HG03432 (cell line): ENCODE data around the gene SRGN.

Experiments used
- ATAC-seq: cut with Tn5 transposase; IDR thresholded peaks from one replicate; pipeline ENCODE4 v1.9.1; 2021; ENCODE audit warnings: mild to moderate bottlenecking, moderate library complexity; ENCODE audit not compliant: unreplicated experiment

Gene SRGN

DNA sequence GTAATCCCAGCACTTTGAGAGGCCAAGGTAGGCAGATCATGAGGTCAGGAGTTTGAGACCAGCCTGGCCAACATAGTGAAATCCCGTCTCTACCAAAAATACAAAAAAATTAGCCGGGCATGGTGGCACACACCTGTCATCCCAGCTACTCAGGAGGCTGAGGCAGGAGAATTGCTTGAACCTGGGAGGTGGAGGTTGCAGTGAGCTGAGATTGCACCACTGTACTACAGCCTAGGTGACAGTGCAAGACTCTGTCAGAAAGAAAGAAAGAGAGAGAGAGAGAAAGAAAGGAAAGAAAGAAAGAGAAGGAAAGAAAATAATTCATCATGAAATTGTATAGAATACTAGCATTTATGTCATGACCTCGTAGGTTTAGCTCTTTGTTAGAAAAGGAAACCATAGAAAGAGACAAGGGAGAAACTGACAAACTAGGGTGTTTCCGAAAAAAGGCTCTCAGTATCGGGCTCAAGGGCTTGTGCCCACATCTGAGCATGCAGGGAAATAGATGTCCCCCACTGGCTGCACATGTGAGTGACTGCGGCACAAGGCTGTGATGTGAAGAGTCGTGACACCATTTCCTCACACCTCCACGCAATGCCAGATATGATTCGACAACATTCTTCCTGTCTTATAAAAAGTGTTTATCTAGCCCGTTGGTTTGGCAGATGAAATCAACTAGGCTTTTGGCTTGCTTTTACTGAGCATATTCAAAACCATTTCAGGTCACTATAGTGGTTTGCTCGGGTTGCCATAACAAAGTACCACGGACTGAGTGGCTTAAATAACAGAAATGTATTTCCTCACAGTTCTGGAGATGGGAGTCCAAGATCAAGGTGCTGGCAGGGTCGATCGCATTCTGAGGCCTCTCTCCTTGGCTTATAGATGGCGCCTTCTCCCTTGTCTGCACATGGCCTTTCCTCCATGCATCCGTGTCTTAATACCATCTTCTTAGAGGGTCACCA lies 2.0 kb downstream of the SRGN start:
- peak; percentile 47 for ATAC-seq

DNA sequence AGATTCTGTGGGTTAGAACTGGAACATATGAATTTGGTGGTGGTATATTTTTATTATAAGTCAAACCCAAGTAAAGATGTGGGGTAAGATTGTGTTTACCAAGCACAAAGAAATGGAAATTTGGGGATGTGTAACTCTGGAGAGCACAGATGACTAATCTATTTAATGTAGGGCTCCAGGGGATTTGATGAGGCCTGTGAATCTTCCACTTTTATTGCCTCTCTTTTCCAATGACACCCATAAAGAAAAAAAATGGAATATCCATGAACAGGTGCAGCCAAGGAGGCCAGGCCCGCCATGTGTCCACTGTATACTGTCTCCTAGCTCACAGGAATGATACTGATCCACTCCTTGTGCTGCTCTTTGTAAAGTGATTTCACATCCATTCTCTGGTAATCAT lies 2.8 kb downstream of the SRGN start:
- ATAC-seq, result no peak

DNA sequence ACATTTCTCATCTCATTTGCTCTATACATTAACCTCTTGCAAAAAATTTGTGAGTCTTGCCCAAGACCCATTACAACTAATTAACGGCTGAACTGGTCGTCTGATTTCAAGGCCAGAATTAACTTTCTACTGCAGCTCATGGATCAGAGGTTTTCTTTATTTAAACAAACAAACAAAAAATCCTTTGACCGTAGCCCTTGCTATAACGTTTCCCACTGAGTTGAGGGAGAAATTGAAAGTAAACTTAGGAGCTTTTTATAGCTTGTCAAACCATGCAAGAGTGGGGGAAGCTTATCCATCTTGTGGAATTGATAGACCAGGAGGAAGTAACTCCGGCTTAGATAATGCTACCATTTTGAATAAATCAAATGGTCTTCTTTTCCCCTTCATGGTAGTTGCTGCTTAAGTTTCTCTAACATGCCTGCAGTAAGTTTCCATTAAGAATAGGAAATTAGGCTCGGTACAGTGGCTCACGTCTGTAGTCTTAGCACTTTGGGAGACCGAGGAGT lies 3.3 kb downstream of the SRGN start:
- ATAC-seq, result no peak

DNA sequence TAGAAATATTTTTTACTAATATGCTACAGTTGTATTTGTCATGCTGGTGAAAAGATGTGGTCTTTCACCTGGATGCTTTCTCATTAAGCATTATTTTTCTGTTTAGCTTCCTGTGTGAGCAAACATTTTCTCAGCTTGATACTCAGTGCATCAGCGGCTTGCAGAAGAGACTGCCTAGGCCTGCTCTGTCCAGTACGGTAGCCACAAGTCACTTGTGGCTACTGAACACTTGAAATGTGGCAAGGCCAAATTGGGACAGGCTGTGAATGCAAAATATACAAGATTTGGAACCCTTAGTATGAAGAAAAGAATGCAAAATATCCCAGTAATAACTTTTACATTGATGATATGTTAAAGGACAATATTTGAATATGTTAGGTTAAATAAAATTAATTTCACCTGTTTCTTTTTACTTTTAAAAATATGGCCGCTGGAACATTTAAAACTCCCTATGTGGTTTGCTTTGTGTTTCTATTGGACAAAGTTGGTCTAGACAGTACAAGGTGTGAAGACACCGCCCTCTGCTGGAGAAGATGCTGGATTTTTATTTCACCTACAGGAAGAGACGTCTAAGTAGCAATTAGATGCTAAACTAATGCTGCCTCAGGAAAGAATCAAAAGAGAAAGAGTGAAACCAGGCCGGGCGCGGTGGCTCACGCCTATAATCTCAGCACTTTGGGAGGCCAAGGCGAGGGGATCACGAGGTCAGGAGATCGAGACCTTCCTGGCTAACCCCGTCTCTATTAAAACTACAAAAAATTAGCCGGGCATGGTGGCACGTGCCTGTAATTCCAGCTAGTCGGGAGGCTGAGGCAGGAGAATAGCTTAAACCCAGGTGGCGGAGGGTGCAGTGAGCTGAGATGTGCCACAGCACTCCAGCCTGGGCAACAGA lies 5.3 kb downstream of the SRGN start:
- ATAC-seq, result peak; percentile 38

DNA sequence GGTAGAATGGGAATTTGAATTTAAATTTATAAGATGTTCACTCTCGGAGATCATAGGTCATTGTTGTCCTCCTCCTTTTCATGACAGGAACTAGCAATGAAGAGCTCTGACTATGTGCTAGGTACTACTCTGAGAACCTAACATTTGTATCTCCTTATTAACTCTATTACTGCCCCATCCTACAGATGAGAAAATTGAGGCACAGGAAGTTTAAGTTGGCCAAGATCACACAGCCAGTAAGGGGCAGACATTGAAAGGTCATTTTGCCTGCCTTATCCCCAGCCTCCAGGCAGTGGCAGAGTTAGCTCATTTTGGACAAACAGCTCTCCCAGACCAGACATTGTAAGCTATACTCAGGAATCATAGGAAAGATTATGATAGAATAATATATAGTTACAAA lies 6.0 kb downstream of the SRGN start:
- ATAC-seq, result no peak

DNA sequence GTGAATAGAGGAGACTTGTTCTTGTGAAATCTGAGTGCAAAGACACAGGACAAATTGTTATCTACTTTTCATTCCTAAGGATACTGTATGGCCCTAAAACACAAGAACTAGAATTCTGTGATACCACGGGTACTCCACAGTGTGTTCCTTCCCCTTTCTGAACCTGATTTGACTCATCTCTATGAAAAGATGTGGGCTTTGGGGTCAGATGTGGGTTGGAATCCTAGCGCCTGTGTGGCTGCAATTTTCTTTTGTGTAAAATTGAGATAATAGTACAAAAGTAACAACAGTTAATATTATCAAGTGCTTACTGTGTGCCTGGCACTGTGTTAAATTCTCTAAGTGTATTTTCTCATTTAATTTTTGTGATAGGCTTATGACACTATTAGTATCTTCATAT lies 8.1 kb downstream of the SRGN start:
- ATAC-seq, result peak; percentile 53

DNA sequence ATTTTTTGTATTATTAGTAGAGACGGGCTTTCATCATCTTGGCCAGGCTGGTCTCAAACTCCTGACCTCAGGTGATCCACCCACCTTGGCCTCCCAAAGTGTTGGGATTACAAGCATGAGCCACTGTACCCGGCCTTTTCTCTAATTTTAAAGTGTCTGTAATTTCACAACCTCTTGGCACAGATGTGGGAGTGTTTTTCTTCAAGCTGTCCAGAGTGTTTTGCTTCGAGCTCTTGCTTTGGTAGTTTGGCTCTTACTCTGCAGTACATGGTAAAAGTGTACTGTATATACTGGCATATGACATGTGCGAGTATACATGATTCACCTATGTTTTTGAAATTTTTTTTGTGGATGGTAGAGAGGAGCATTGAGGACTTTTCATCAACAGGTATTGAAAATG lies 9.8 kb downstream of the SRGN start:
- no peak for ATAC-seq

DNA sequence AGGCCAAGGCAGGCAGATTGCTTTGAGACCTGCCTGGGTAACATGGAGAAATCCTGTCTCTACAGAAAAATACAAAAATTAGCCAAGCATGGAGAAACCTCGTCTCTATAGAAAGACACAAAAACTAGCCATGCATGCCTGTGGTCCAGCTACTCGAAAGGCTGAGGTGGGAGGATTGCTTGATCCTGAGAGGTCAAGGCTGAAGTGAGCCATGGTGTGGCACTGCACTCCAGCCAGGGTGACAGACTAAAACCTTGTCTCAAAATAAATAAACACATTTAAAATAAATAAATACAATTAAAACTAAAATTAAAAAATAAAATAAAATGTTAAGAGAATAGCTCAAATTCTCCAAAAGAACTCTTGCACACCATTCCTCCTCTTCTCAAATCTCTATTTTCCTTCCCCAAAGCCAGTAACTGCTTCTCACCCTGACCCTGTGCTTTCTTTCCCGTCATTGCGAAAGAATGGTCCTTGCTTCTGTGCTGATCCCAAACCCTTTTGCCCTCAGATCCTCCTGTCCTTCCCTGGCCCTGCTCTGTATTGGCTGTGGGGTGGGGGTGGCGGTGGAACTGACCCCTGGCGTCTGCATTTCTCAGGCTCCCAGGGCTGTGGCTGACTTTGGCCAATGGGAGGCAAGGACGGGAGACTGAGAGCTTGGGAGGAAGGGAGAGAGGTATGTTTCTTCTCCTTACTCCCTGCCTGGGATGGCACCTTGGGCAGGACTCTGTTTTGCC lies 12.4 kb downstream of the SRGN start:
- no peak for ATAC-seq

DNA sequence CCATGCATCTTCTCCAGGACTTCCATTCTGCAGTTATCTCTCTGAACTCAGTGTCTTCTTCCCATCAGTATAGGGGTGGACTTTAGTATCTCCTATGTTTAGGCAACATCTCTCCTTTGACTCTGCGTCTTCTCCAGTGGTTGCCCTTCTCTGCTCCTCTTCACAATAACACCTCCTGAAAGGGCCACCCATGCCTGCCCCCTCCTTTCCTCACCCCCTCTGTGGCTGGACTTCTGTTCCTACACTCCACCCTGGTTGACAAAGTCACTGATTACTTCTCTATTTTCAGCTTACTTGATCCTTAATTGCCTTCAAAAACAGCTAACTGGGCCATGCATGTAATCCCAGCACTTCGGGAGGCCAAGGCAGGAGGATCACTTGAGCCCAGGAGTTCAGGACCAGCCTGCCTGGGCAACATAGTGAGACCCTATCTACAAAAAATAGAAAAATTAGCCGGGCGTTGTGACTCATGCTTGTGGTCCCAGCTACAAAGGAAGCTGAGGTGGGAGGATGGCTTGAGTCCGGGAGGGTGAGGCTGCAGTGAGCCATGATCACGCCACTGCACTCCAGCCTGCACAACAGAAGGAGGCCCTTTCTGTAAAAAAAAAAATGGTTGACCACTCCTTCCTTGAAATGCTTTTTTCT lies 13.7 kb downstream of the SRGN start:
- no peak for ATAC-seq

DNA sequence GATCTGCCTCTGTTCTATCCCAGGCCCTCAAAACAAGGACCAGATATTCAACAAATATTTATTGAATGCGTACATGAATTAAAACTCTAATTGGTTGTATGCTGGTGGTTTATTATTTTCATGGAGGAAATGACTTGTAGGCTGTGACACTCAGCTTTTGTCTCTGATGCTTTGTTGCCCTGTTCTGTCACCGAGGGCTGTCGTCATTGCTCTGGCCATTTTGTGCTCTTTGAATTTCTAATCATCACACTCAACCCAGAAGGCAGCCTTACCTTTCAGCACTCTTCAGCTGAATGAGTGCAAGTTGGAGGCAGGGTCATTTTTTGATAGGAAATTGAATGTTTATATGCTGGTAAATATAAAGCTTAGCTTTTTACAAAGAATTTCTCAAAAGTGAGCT lies 14.5 kb downstream of the SRGN start:
- no peak for ATAC-seq

DNA sequence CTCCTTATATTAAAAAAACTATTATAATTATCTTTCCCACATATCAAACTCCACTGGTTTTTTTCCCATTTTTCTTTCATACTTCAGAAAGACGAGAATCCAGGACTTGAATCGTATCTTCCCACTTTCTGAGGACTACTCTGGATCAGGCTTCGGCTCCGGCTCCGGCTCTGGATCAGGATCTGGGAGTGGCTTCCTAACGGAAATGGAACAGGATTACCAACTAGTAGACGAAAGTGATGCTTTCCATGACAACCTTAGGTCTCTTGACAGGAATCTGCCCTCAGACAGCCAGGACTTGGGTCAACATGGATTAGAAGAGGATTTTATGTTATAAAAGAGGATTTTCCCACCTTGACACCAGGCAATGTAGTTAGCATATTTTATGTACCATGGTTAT lies 15.9 kb downstream of the SRGN start:
- no peak for ATAC-seq

DNA sequence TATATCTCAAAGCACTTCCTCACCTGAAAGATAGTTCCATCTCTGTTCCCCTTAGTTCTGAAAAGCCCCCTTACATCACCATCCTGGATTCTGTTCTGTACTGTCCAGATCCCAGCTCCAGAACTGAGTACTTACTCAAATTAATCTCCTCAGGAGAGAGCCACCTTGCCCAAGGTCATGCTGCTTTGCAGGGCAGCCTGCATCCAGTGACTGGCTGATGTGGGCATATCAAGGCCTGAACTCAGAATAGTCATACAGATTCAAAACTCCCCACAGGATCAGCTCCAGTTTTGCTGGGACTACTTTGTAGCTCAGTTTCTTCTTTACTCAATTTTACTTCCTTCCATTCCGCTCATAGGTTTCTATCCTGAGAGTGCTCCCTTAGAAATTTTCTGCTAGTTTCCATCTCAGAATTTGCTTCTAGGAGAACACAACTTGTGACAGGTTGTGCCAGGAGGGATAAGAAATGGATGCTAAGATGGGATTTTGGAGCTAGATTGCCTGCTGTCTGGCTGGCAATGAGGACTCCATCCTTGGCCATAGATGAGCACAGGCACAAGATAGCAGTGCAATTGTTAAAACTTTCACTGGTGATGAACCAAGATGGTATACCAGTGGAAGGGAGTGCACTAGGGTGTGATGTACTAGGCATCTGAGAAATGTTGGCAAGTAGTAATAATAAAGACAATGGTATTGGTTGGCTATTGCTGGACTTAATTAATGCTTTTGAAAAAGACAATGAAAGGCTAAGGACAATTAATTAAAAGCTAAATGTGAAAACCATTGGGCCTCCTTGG lies 17.3 kb downstream of the SRGN start:
- no peak for ATAC-seq

DNA sequence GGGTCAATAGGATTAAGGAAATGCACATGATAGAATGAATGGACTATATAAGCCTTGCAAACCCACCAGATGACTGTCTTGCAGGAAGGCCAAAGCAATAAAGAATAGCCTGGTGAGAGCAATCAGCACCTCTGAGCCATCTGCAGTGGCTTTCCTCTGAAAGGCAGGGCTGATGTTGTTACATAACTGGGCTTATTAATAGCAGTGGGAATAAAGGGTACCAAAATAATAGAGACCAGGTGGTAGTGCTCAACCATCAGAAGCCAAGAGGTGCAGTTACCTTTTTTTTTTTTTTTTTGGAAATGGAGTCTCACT lies 19.2 kb downstream of the SRGN start:
- no peak for ATAC-seq

DNA sequence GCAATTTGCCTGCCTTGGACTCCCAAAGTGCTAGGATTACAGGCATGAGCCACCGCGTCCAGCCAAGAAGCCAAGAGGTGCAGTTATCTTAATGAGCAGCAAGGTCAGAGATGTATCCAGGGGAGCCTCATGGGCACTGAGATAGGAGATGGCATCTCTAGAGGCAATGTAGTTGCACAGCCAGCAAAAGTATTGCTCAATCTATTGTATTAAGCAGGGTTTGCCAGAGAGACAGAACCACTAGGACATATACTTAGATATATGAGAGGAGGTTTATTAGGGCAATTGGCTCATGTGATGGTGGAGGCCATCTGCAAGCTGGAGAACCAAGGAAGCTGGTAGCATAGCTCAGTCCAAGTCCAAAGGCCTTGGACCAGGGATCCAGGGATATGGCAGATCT lies 19.8 kb downstream of the SRGN start:
- ATAC-seq, result no peak

DNA sequence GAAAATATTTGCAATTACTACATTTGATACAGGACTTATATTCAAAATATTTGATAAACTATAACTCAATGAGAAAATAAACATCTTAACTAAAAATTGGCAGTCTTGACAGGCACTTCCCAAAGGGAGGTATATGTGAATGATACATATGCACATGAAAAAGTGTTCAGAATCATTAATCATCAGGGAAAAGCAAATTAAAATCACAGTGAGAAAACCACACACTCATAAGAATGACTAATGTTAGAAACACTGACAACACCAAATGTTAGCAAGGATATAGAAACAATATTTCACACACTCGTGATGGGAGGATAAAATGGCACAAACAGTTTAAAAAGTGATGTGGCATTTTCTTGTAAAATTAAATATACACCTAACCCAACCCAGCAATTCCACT lies 32.0 kb downstream of the SRGN start:
- no peak for ATAC-seq

DNA sequence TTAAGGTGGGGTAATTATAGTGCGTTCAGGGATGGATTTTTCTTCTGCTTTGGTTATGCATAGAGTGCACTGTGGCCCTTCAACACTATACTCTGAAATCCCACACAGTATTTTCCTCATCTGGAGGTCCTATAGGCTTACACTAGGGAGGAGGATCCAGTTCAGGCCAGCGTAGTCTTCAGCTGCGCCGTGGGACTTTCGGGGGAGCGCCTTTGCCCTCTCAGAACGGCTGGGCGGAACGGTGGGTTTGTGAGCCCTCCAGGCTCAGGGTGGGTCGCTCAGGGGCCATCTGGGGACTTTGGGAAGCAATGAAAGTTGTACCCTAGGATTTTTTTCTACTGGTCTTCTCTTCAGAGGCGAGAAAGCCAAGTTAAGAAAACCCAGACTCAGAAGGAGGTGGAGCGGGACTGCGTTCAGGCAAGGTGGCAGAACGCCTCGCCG lies 35.4 kb downstream of the SRGN start:
- ATAC-seq, result peak; percentile 61

DNA sequence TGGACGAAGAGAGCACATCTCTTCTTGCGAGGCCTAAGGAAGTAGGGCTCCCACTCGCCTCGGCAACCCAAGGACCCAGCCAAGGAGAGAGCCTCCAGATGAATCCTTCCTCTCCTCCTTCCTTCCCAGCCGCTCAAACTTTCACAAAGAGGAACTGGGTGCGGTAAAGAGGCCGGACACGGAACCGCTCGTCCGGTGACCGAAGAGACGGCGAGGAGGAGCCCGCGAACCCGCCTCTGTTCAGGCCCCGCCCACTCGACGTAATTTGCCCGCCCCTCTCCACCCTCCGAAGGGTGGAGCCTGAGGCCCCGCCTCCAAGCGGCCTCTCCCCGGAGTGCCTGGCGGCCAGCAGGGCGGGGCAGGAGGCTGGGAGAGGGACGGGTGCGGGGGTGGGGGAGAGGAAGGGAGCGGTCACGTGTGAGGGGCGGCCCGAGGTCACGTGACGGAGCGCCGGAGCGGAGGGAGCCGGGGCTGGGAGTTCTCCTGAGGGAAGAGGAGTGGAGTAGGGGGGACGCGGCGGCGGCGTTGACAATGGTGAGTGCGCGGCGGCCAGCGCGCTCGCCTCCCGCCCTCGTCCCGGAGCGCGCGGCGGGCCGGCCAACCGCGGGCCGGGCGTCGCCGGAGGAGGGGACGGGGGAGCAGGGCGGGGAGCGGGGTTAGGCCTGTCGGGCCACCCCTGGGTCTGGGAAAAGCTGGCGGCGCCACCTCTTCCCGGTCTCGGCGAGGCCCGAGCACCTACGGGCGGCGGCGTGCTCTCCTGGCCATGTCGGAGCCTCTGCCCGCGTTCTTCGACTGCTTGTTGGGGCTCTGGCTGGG lies 36.1 kb downstream of the SRGN start, which contains the start of gene VPS26A:
Gene VPS26A (plus strand): TSS at position 432 of the 816 bp plus-strand sequence. CDS start 100 bp downstream, at position 532.
- ATAC-seq, result peak; percentile 86

DNA sequence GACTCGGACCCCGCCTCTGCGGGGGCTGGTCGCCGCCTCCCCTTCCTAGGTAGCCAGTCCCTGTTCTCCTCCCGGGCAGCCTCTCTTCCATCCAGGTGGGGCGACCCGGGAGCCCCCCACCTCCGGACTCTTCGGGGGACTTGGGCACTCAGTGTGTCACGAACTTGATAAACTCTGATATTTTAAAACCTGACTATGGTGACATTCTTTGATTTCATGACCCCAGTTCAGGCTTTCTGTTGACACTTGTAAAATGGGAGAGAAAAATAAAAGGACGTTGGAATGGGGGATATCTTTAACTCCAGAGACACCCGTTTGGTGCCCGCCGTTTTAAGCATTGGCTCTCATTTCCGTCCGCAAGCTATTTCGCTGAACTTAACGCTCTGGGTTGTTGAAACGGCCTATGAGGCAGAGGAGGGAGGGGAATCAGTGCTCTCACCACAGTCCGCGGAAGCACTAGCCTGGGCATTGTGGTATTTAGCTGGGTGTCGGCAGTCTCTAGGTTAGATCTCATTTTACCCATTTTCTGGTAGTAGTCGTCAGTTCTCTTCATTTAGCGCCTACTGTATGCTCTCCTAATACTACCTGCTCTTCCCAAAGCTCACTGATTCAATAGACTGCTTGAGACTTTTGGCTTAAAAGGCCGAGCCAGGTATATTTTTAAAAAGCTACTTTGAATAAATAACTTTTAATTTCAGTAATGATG lies 36.8 kb downstream of the SRGN start:
- peak; percentile 35 for ATAC-seq
